ENCODE results near the gene GALNT8. TPM values are rescaled to one million over a fixed set of nuclear protein-coding genes. Genes with fewer than 3 reads are reported as not detected.

GALNT8 gene
- total RNA-seq, 1 experiment from 2014 or later: 8.8 TPM

DNA sequence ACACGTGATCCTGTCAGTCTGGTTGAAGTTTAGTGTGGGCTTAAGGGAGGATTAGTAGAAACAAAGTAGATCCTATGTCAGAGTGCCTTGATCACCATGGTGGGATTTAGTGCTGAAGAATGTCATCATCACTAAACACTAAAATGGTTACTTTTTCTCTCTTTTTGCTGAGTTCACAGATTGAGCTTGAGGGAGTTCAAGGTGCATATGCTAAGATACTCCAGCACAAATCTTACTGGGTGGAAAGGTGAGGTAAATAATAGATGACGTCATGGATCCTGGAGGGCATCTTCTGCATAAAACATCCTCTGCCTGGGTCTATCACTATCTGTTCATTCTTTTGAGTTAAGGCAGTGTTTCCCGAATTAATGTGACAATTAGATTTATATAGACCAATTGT, 4.9 kb downstream of the GALNT8 start (continued):
- TF ChIP-seq, protein P1, sequence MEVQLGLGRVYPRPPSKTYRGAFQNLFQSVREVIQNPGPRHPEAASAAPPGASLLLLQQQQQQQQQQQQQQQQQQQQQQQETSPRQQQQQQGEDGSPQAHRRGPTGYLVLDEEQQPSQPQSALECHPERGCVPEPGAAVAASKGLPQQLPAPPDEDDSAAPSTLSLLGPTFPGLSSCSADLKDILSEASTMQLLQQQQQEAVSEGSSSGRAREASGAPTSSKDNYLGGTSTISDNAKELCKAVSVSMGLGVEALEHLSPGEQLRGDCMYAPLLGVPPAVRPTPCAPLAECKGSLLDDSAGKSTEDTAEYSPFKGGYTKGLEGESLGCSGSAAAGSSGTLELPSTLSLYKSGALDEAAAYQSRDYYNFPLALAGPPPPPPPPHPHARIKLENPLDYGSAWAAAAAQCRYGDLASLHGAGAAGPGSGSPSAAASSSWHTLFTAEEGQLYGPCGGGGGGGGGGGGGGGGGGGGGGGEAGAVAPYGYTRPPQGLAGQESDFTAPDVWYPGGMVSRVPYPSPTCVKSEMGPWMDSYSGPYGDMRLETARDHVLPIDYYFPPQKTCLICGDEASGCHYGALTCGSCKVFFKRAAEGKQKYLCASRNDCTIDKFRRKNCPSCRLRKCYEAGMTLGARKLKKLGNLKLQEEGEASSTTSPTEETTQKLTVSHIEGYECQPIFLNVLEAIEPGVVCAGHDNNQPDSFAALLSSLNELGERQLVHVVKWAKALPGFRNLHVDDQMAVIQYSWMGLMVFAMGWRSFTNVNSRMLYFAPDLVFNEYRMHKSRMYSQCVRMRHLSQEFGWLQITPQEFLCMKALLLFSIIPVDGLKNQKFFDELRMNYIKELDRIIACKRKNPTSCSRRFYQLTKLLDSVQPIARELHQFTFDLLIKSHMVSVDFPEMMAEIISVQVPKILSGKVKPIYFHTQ (CRISPR knock-in tag; IDR thresholded peaks at IDR 0.05): no peak
- no peak for TF ChIP-seq NR1H2 (CRISPR knock-in tag; IDR thresholded peaks at IDR 0.05)
- TF ChIP-seq, protein P2, sequence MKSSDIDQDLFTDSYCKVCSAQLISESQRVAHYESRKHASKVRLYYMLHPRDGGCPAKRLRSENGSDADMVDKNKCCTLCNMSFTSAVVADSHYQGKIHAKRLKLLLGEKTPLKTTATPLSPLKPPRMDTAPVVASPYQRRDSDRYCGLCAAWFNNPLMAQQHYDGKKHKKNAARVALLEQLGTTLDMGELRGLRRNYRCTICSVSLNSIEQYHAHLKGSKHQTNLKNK (CRISPR knock-in tag; IDR thresholded peaks at IDR 0.05): no peak
- TF ChIP-seq, protein P3, sequence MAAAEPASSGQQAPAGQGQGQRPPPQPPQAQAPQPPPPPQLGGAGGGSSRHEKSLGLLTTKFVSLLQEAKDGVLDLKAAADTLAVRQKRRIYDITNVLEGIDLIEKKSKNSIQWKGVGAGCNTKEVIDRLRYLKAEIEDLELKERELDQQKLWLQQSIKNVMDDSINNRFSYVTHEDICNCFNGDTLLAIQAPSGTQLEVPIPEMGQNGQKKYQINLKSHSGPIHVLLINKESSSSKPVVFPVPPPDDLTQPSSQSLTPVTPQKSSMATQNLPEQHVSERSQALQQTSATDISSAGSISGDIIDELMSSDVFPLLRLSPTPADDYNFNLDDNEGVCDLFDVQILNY (CRISPR knock-in tag; IDR thresholded peaks at IDR 0.05): no peak
- no peak for TF ChIP-seq ZNF219 (CRISPR knock-in tag; IDR thresholded peaks at IDR 0.05; ENCODE audit: borderline replicate concordance)

DNA sequence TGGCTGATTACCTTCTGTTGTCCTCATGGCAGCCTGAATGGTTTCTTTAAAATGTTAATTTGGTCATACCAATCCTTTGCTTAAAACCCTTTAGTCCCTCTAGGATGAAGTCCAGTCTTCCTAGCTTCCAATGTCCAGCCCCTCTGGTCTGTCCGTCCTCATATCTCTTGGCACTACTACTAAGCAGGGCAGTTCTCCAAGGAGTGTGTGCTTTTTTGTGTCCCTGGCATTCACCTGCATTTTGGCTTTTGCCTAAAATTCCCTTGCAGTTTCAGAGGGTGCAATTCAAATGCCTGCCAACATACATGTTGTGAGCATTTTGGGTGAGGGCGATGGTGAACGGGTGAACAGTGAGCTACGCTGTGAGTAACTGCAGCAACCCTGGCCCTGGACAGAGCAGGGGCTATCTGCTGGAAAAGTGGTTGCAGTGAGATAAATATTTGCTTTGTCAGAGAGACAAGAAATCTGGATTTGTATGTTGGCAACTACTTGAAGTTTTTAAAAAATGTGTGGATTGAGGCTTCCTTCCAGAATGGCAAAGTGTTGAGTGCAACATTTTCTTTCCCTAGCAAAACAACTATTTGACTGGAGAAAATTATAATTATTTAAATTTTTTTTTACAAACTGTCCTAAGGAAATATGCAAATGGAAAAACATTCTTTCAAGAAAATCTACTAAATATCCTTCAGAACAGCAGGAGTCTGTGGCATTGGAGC, 14.6 kb downstream of the GALNT8 start:
- POLR2A ChIA-PET: no interaction called here
- no peak for DNase-seq (ENCODE audit: low spot score)
- H3K4me3 Mint-ChIP-seq: no peak overlapping the region
- peaks cover 10% of the 10 kb centered on the region; the same call in 1 of the 2 replicates for H3K4me1 Mint-ChIP-seq
- no peak for ATAC-seq
- no peak for TF ChIP-seq ZNF121 (CRISPR knock-in tag; IDR thresholded peaks at IDR 0.05)
- TF ChIP-seq, protein P4, sequence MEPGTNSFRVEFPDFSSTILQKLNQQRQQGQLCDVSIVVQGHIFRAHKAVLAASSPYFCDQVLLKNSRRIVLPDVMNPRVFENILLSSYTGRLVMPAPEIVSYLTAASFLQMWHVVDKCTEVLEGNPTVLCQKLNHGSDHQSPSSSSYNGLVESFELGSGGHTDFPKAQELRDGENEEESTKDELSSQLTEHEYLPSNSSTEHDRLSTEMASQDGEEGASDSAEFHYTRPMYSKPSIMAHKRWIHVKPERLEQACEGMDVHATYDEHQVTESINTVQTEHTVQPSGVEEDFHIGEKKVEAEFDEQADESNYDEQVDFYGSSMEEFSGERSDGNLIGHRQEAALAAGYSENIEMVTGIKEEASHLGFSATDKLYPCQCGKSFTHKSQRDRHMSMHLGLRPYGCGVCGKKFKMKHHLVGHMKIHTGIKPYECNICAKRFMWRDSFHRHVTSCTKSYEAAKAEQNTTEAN (CRISPR knock-in tag; IDR thresholded peaks at IDR 0.05): no peak
- TF ChIP-seq RORB (CRISPR knock-in tag; IDR thresholded peaks at IDR 0.05): no peak
- TF ChIP-seq ZNF396 (CRISPR knock-in tag; IDR thresholded peaks at IDR 0.05; ENCODE audit: borderline replicate concordance): no peak
- no peak for TF ChIP-seq ZNF671 (CRISPR knock-in tag; IDR thresholded peaks at IDR 0.05)
- TF ChIP-seq ZNF138 (CRISPR knock-in tag; conservative IDR thresholded peaks at IDR 0.05): no peak
- TF ChIP-seq, protein P2 (CRISPR knock-in tag; IDR thresholded peaks at IDR 0.05): no peak
- TF ChIP-seq, protein P5, sequence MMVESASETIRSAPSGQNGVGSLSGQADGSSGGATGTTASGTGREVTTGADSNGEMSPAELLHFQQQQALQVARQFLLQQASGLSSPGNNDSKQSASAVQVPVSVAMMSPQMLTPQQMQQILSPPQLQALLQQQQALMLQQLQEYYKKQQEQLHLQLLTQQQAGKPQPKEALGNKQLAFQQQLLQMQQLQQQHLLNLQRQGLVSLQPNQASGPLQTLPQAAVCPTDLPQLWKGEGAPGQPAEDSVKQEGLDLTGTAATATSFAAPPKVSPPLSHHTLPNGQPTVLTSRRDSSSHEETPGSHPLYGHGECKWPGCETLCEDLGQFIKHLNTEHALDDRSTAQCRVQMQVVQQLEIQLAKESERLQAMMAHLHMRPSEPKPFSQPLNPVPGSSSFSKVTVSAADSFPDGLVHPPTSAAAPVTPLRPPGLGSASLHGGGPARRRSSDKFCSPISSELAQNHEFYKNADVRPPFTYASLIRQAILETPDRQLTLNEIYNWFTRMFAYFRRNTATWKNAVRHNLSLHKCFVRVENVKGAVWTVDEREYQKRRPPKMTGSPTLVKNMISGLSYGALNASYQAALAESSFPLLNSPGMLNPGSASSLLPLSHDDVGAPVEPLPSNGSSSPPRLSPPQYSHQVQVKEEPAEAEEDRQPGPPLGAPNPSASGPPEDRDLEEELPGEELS (CRISPR knock-in tag; IDR thresholded peaks at IDR 0.05): no peak
- no peak for TF ChIP-seq RELA (CRISPR knock-in tag; IDR thresholded peaks at IDR 0.05; ENCODE audit: borderline replicate concordance)
- TF ChIP-seq, protein P6, sequence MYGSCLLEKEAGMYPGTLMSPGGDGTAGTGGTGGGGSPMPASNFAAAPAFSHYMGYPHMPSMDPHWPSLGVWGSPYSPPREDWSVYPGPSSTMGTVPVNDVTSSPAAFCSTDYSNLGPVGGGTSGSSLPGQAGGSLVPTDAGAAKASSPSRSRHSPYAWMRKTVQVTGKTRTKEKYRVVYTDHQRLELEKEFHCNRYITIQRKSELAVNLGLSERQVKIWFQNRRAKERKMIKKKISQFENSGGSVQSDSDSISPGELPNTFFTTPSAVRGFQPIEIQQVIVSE (CRISPR knock-in tag; IDR thresholded peaks at IDR 0.05; ENCODE audit: borderline replicate concordance): no peak
- TF ChIP-seq, protein P7, sequence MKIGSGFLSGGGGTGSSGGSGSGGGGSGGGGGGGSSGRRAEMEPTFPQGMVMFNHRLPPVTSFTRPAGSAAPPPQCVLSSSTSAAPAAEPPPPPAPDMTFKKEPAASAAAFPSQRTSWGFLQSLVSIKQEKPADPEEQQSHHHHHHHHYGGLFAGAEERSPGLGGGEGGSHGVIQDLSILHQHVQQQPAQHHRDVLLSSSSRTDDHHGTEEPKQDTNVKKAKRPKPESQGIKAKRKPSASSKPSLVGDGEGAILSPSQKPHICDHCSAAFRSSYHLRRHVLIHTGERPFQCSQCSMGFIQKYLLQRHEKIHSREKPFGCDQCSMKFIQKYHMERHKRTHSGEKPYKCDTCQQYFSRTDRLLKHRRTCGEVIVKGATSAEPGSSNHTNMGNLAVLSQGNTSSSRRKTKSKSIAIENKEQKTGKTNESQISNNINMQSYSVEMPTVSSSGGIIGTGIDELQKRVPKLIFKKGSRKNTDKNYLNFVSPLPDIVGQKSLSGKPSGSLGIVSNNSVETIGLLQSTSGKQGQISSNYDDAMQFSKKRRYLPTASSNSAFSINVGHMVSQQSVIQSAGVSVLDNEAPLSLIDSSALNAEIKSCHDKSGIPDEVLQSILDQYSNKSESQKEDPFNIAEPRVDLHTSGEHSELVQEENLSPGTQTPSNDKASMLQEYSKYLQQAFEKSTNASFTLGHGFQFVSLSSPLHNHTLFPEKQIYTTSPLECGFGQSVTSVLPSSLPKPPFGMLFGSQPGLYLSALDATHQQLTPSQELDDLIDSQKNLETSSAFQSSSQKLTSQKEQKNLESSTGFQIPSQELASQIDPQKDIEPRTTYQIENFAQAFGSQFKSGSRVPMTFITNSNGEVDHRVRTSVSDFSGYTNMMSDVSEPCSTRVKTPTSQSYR (CRISPR knock-in tag; IDR thresholded peaks at IDR 0.05): no peak
- no peak for TF ChIP-seq ETV6 (CRISPR knock-in tag; IDR thresholded peaks at IDR 0.05)
- no peak for TF ChIP-seq HMGA2 (CRISPR knock-in tag; IDR thresholded peaks at IDR 0.05)
- TF ChIP-seq NR3C1 (CRISPR knock-in tag; conservative IDR thresholded peaks at IDR 0.05; ENCODE audit: low read depth): no peak
- no peak overlapping the region; the same call in 1 of the 2 replicates for H3K27ac Mint-ChIP-seq
- CTCF ChIA-PET: interaction anchor here (0.9 to 1.0 kb wide), 2 partner anchors 34 to 40 kb away, joined by 3 to 4 read pairs; no protein-coding TSS in a partner anchor
- no peaks in the 10 kb centered on the region for H3K27me3 Mint-ChIP-seq (ENCODE audit: low read depth)
- peaks cover 4% of the 10 kb centered on the region for H3K36me3 Mint-ChIP-seq
- H3K9me3 Mint-ChIP-seq: no peaks in the 10 kb centered on the region
